AG08395 (cell line): ENCODE results near the gene SLC7A6.
A peak's percentile ranks its signal among the peaks of the same experiment; 100 is the strongest.

Source experiments
- DNase-seq: peaks from one replicate; pipeline ENCODE4 v3.0.0; 2012; ENCODE audit warnings: mixed read lengths, low spot score

SLC7A6 gene

GRCh38 chr16:68235108-68235886 is 29.0 kb upstream of the SLC7A6 start:
- DNase-seq: no peak

GRCh38 chr16:68235887-68236136 is 28.5 kb upstream of the SLC7A6 start, which contains the start of gene ESRP2:
ESRP2 (minus strand) TSS chr16:68236127; CDS start chr16:68236045, 82 bp downstream.
- DNase-seq: no peak

- no peak for DNase-seq
Observed at GRCh38 chr16:68236137-68236825, 28.0 kb upstream of the SLC7A6 start.

GRCh38 chr16:68236826-68237242 is 27.5 kb upstream of the SLC7A6 start:
- DNase-seq: no peak

- peak; percentile 100 for DNase-seq
Observed at GRCh38 chr16:68237243-68238028, 26.9 kb upstream of the SLC7A6 start.

GRCh38 chr16:68238029-68238345 is 26.3 kb upstream of the SLC7A6 start:
- no peak for DNase-seq

- no peak for DNase-seq
Observed at GRCh38 chr16:68242085-68242484, 22.2 kb upstream of the SLC7A6 start.

- no peak for DNase-seq
Observed at GRCh38 chr16:68242926-68243858, 21.1 kb upstream of the SLC7A6 start.

GRCh38 chr16:68244481-68244902 is 19.8 kb upstream of the SLC7A6 start:
- DNase-seq: no peak

GRCh38 chr16:68244903-68245853 is 19.1 kb upstream of the SLC7A6 start, which contains the start of gene PLA2G15:
PLA2G15 (plus strand) TSS chr16:68245373; CDS start chr16:68245427, 54 bp downstream.
- peak; percentile 98 for DNase-seq

- DNase-seq: no peak
Observed at GRCh38 chr16:68246121-68246520, 18.2 kb upstream of the SLC7A6 start.

- peak; percentile 33 for DNase-seq
Observed at GRCh38 chr16:68246666-68247065, 17.7 kb upstream of the SLC7A6 start.

GRCh38 chr16:68247400-68247799 is 16.9 kb upstream of the SLC7A6 start:
- DNase-seq: no peak

- DNase-seq: no peak
Observed at GRCh38 chr16:68247932-68248331, 16.4 kb upstream of the SLC7A6 start.

GRCh38 chr16:68249371-68249770 is 15.0 kb upstream of the SLC7A6 start:
- no peak for DNase-seq

- DNase-seq: no peak
Observed at GRCh38 chr16:68250951-68251350, 13.4 kb upstream of the SLC7A6 start.

GRCh38 chr16:68251832-68252231 is 12.5 kb upstream of the SLC7A6 start:
- DNase-seq: no peak

GRCh38 chr16:68252383-68252782 is 11.9 kb upstream of the SLC7A6 start:
- DNase-seq: no peak

- DNase-seq: no peak
Observed at GRCh38 chr16:68253721-68254120, 10.6 kb upstream of the SLC7A6 start.

- no peak for DNase-seq
Observed at GRCh38 chr16:68255712-68256111, 8.6 kb upstream of the SLC7A6 start.
